Transverse colon (tissue), 4 donors: ENCODE data around the gene TAPBPL. TPM values are rescaled to one million over a fixed set of nuclear protein-coding genes. Genes with fewer than 3 reads are reported as not detected.

Source experiments
- DNase-seq: peaks from one replicate; pipeline ENCODE4 v3.0.0-alpha.2; 2019
- H3K27ac ChIP-seq, 4 donors: fragments of 200-600 bp; sonication (generic); 2 replicates each; pipeline ENCODE4 v1.5.1; 2016 to 2018; ENCODE audit warnings: inconsistent platforms in 4 of 4
- H3K27me3 ChIP-seq: fragments of 200-600 bp; sonication (generic); 2 replicates; pipeline ENCODE4 v1.5.1; 2017; ENCODE audit warnings: inconsistent platforms
- H3K36me3 ChIP-seq, 4 donors: fragments of 200-600 bp; sonication (generic); 2 replicates each; pipeline ENCODE4 v1.5.1; 2017 to 2019; ENCODE audit warnings: inconsistent platforms in 4 of 4
- H3K4me1 ChIP-seq, 4 donors: fragments of 200-600 bp; sonication (generic); 2 replicates each; pipeline ENCODE4 v1.5.1; 2017 to 2020; ENCODE audit warnings: inconsistent platforms in 4 of 4
- H3K4me3 ChIP-seq, 4 donors: fragments of 200-600 bp; sonication (generic); 1 replicate in 1 of 4; 2 replicates in 3 of 4; pipeline versions ENCODE4 v1.5.1 to v1.6.1; 2017 to 2019; ENCODE audit warnings: inconsistent platforms in 4 of 4
- H3K9me3 ChIP-seq, 2 donors: fragments of 200-600 bp; sonication (generic); 2 replicates each; pipeline ENCODE4 v1.5.1; 2017 to 2019; ENCODE audit warnings: inconsistent platforms in 2 of 2
- EP300 ChIP-seq: sonication (generic); formaldehyde crosslinking; IDR thresholded peaks from one replicate; pipeline ENCODE4 v1.6.1; 2017; ENCODE audit warnings: antibody characterized with exemption, low read depth
- POLR2A ChIP-seq: fragments of 450-650 bp; IDR thresholded peaks from one replicate; pipeline ENCODE4 v1.6.1; 2016; ENCODE audit warnings: antibody characterized with exemption, mild to moderate bottlenecking, moderate library complexity
- POLR2AphosphoS5 ChIP-seq, 3 donors: sonication (generic); formaldehyde crosslinking; IDR thresholded peaks; one replicate each; pipeline ENCODE4 v1.6.1; 2016; ENCODE audit warnings: antibody characterized with exemption in 3 of 3
- WGBS, 2 donors: methylation state at CpG; one replicate each; pipeline ENCODE4 v1.1.5; 2018; ENCODE audit warnings: low coverage in 1 of 2; 5-methylcytosine and 5-hydroxymethylcytosine counted together
- in situ Hi-C, 4 donors: fragments of 200-750 bp; cut with MboI; loops; one replicate each; pipeline versions ENCODE4 v1.15.0 to v1.15.1; 2017; ENCODE audit warnings: low sequenced_read_pairs in 3 of 4, low pct_ligation_motif_present in 1 of 4, low pct_unique_long_range_greater_than_20kb in 1 of 4
- intact Hi-C: fragments of 100-400 bp; cut with DNase I; formaldehyde crosslinking; loops from one replicate; pipeline ENCODE4 v1.15.1; 2023; ENCODE audit warnings: low total_unique reads
- total RNA-seq, 4 donors: library from RNA; depleted of rRNA; stranded (reverse); fragments of >200 nt; gene quantifications; one replicate each; pipeline ENCODE4 v1.1.0, GENCODE V29; 2016
- TF ChIP-seq, protein P1 (sequence below), 5 experiments: fragments of 200-600 bp in 3 of 5; fragments of 450-650 bp in 2 of 5; sonication (generic) in 3 of 5; IDR thresholded peaks; 1 replicate in 2 of 5; 2 replicates in 3 of 5; pipeline ENCODE4 v1.5.1; 2016 to 2017; ENCODE audit warnings: antibody characterized with exemption in 5 of 5, inconsistent platforms in 3 of 5, mild to moderate bottlenecking in 2 of 5, moderate library complexity in 1 of 5

The TAPBPL gene
- total RNA-seq, 4 donors from 2014 or later: 47.6 to 99.1 (median 79.3) TPM

DNA sequence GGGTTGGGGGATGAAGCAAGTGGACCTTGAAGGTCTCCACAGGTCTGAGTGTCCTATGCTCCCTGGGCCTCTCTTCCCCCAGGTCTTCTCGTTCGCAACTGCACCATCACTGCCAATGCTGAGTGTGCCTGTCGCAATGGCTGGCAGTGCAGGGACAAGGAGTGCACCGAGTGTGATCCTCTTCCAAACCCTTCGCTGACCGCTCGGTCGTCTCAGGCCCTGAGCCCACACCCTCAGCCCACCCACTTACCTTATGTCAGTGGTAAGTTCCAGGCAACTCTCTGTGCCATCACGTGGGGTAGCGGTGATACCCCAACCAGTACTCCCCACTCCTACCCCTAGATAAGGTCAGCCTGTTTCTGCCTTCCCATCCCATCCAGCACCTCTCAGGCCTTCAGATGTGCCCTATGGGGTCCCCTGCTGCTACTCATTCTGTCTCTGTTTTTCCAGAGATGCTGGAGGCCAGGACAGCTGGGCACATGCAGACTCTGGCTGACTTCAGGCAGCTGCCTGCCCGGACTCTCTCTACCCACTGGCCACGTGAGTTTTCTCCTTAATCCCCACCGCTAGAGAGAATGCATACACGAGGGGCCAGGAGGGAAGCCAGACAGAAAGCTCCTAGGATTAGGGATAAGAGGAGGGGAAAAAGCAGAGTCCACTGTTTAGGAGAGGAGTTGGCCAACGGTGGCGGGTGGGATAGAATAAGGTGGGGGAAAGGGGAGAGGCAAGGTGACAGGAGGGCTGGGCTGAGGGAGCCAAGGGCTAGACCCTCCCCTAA lies 1.6 kb upstream of the TAPBPL start:
- Histone ChIP-seq H3K27me3 (no peaks in the 10 kb centered on the region), H3K36me3 (no peaks in the 10 kb centered on the region), H3K9me3 (no peaks in the 10 kb centered on the region), H3K27ac (peak overlapping the region; percentile 97 to 99 (median 98)), H3K4me3 (peak overlapping the region; percentile 65 to 78 (median 73)), H3K4me1 (peaks cover 16 to 34% (median 26%) of the 10 kb centered on the region in 4 donors)
- 75% methylated on average over 16 of the region's 16 CpGs; no CpG with 5 or more reads in 1 of the 2 donors for WGBS, 2 donors
- no peak for DNase-seq
- intact Hi-C loops: no loop called here
- in situ Hi-C loops: loop anchor here in 3 of 4 donors (10.0 to 25.0 kb wide), 2 partner anchors 113 to 115 kb away; partner anchors contain the start of gene TNFRSF1A (in 2 of the 3)
- TF ChIP-seq, protein P1, sequence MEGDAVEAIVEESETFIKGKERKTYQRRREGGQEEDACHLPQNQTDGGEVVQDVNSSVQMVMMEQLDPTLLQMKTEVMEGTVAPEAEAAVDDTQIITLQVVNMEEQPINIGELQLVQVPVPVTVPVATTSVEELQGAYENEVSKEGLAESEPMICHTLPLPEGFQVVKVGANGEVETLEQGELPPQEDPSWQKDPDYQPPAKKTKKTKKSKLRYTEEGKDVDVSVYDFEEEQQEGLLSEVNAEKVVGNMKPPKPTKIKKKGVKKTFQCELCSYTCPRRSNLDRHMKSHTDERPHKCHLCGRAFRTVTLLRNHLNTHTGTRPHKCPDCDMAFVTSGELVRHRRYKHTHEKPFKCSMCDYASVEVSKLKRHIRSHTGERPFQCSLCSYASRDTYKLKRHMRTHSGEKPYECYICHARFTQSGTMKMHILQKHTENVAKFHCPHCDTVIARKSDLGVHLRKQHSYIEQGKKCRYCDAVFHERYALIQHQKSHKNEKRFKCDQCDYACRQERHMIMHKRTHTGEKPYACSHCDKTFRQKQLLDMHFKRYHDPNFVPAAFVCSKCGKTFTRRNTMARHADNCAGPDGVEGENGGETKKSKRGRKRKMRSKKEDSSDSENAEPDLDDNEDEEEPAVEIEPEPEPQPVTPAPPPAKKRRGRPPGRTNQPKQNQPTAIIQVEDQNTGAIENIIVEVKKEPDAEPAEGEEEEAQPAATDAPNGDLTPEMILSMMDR (IDR thresholded peaks at IDR 0.05): no peak
- TF ChIP-seq POLR2A (no peak), POLR2AphosphoS5 (IDR thresholded peaks at IDR 0.05) (no peak), EP300 (no peak)

DNA sequence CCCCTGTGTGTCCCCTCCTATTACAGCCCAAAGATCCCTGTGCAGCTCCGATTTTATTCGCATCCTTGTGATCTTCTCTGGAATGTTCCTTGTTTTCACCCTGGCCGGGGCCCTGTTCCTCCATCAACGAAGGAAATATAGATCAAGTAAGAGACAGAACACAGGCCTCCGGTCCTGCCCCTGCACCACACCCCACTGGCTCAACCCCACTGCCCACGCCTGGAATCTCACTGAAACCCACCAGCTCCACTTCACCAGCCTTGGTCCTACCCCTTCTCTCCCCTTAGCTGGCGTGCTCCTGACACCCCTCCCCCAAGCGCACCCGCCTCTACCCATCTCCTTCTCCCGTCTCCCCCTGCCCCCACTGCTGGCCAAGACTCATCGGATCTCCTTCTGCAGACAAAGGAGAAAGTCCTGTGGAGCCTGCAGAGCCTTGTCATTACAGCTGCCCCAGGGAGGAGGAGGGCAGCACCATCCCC lies 934 bp upstream of the TAPBPL start:
- TF ChIP-seq, protein P1 (IDR thresholded peaks at IDR 0.05): no peak
- TF ChIP-seq POLR2A (no peak), POLR2AphosphoS5 (IDR thresholded peaks at IDR 0.05) (no peak), EP300 (no peak)
- Histone ChIP-seq H3K4me1 (peaks cover 16 to 34% (median 26%) of the 10 kb centered on the region in 4 donors), H3K27me3 (no peaks in the 10 kb centered on the region), H3K27ac (peak overlapping the region; percentile 97 to 99 (median 98)), H3K4me3 (peak overlapping the region; percentile 65 to 78 (median 73)), H3K36me3 (no peaks in the 10 kb centered on the region), H3K9me3 (no peaks in the 10 kb centered on the region)
- DNase-seq: peak; percentile 47
- WGBS, 2 donors: 9 to 10% methylated on average over 5 to 11 of the region's 11 CpGs
- in situ Hi-C loops: loop anchor here in 3 of 4 donors (10.0 to 25.0 kb wide), 2 partner anchors 114 to 116 kb away; partner anchors contain the start of gene TNFRSF1A (in 2 of the 3)
- intact Hi-C loops: no loop called here

DNA sequence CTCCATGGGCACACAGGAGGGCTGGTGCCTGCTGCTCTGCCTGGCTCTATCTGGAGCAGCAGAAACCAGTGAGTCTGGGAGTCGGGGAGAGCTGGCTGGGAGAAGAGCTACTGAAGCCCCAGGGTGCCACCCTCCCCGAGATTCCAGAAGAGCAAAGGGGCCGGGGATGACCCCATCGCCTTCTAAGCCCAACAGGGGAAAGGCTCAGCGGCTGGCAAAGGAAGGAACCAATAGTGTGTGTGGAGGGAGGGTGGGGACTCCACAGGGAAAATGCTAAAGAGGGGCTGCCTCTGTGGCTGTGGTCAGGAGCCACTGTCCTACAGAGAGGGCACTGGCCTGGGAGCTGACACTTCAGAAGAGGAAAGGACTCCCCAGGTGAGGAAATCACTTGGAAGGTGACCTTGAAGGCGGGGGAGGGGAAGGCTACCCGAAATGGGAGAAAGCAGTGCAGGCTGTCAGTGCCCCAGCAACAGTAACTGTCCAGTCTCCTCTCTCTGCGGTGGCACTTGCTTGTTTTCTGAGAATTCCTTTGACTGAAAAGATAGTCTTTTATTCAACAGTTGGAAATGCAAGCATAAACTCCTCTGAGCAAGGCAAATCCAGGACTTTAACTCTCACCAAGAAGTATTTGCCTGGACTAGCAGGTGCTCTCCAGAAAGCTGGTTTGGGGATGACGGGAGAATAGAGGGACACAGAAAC lies 552 bp downstream of the TAPBPL start:
- Histone ChIP-seq H3K27me3 (no peaks in the 10 kb centered on the region), H3K36me3 (peaks cover 0 to 8% (median 3%) of the 10 kb centered on the region in 4 donors), H3K27ac (peak overlapping the region; percentile 97 to 99 (median 98)), H3K4me3 (peak overlapping the region; percentile 65 to 78 (median 73)), H3K4me1 (peaks cover 16 to 34% (median 26%) of the 10 kb centered on the region in 4 donors), H3K9me3 (no peaks in the 10 kb centered on the region)
- peak; percentile 68 for DNase-seq
- in situ Hi-C loops (loop anchor here in 3 of 4 donors (10.0 to 25.0 kb wide), 2 partner anchors 115 to 118 kb away; partner anchors contain the start of gene TNFRSF1A (in 2 of the 3)), intact Hi-C loops (no loop called here)
- WGBS, 2 donors: 3 to 7% methylated on average over 2 to 9 of the region's 9 CpGs
- TF ChIP-seq EP300 (no peak), POLR2A (no peak), POLR2AphosphoS5 (IDR thresholded peaks at IDR 0.05) (no peak)
- TF ChIP-seq, protein P1 (IDR thresholded peaks at IDR 0.05): no peak
